A549 treated with dexamethasone at 1 μM for 4 hours (cell line): ENCODE measurements around the gene MSANTD4. TPM values are rescaled to one million over a fixed set of nuclear protein-coding genes. Genes with fewer than 3 reads are reported as not detected.

ENCODE experiments used
- total RNA-seq: library from RNA; stranded (reverse); fragments of 200-300 nt; extraction: Qiagen RNA extraction; gene quantifications from 5 replicates; pipeline ENCODE4 v1.2.3, GENCODE V29; 2022

MSANTD4 gene
- total RNA-seq = 7.9 to 10.5 TPM (median 9.3 TPM) in 5 replicates

DNA sequence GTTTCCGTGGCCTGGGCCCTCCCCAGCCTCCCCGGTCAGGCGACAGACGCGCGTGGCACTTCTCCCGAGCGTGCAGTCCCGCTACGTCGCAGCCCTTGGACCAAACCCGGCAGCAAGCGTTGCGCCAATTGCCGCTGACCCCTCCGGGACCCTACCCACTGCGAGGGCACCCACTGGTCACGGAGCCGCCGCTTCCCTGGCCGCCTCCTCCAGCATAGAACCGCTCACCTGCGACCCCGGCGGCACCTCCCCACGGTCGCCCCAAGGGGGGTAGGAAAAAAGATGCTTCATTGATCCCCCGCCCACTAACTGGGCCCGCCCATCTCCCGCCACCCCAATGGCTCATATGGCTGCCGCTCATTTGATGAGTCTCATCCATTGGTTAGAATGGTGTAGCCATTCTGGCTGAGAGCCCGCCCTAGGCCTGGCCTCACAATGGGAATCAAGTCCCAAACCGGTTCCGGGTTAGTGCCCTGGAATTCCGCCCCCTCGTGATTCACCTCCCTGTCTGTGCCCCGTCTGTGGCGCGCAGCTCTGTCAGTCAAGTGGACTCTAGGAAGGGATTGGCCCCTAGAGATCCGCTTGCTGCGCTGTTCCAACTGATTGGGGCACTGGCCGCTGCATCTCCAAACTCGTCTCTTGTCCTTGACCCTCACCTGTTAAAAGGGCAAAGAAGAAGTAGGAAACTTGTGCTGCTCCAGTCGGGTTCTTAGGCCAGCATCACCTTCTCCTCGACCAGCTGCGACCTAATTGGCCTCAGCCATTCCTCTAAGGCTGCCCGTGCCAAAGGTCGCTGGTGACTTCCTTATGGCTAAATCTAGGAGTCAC lies at the start of gene MSANTD4:
MSANTD4 (minus strand) TSS at position 274 of the 828 bp plus-strand sequence. CDS start 11,323 bp downstream, outside the sequence.

Other genes with a start within 250 kb of the MSANTD4 start
- gene KBTBD3, start 55.1 kb upstream of the MSANTD4 start, total RNA-seq = 1.0 to 3.3 TPM (median 1.9 TPM) in 5 replicates
- 28.2 to 37.2 TPM (median 32.3 TPM) in 5 replicates for gene AASDHPPT, start 55.4 kb upstream of the MSANTD4 start, total RNA-seq